Endothelial cell of umbilical vein (primary cell): ENCODE measurements around the gene EXOC7. TPM values are rescaled to one million over a fixed set of nuclear protein-coding genes. Genes with fewer than 3 reads are reported as not detected.

ENCODE experiments used
- BruUV-seq: library from RNA; stranded (reverse); fragments of 400-500 nt; replicated peaks from 2 replicates; lab custom pipeline; 2021; lab: Mats Ljungman, UMichigan
- CTCF ChIA-PET: fragments of 300-600, 350-600 bp; sonication (Branson Sonifier 250); formaldehyde crosslinking; loops from one replicate; lab custom pipeline; 2021; ENCODE audit warnings: antibody characterized with exemption, inconsistent platforms; lab: Charles Lee
- POLR2A ChIA-PET: fragments of 300-600, 350-600 bp; sonication (Branson Sonifier 250); formaldehyde crosslinking; loops from one replicate; lab custom pipeline; 2021; ENCODE audit warnings: antibody characterized with exemption, inconsistent platforms; lab: Charles Lee
- DNase-seq: peaks from one replicate; pipeline ENCODE4 v3.0.0-alpha.2; 2011; ENCODE audit warnings: low read depth, low spot score
- FAIRE-seq: peaks from 2 replicates; lab custom pipeline; 2011; peaks lifted over from hg19 to GRCh38; lab: Jason Lieb, UNC
- H2AFZ ChIP-seq: 2 replicates; pipeline ENCODE4 v1.6.0; 2012; ENCODE audit warnings: low read depth, low read length, control low read depth, inconsistent platforms
- H3K27ac ChIP-seq: 2 replicates; pipeline ENCODE4 v1.5.1; 2011; ENCODE audit warnings: low read depth, mild to moderate bottlenecking, control low read depth, low read length, moderate library complexity; ENCODE audit not compliant: insufficient read depth
- H3K27me3 ChIP-seq, 2 experiments: 2 replicates each; pipeline versions ENCODE4 v1.6.0 to v1.6.1; 2011; ENCODE audit warnings: low read length in 2 of 2, mixed read lengths in 1 of 2; ENCODE audit not compliant: control insufficient read depth in 2 of 2, insufficient read depth in 2 of 2
- H3K36me3 ChIP-seq, 2 experiments: 2 replicates in 1 of 2; 3 replicates in 1 of 2; pipeline ENCODE4 v1.5.1; 2011; ENCODE audit warnings: low read length in 2 of 2, mild to moderate bottlenecking in 1 of 2, moderate library complexity in 1 of 2; ENCODE audit not compliant: control insufficient read depth in 2 of 2, insufficient read depth in 2 of 2; ENCODE audit errors: extremely low read depth in 1 of 2
- H3K4me1 ChIP-seq: 3 replicates; pipeline ENCODE4 v1.5.1; 2011; ENCODE audit warnings: mild to moderate bottlenecking, low read length; ENCODE audit not compliant: control insufficient read depth, insufficient read depth; ENCODE audit errors: extremely low read depth
- H3K4me2 ChIP-seq: 2 replicates; pipeline ENCODE4 v1.6.1; 2011; ENCODE audit warnings: low read length, control low read depth, mixed read lengths; ENCODE audit not compliant: insufficient read depth
- H3K4me3 ChIP-seq, 3 experiments: fragments of 200-600 bp in 1 of 3; sonication (generic), shearing (Covaris generic) in 1 of 3; replicated peaks in 1 of 3; 2 replicates each; pipeline ENCODE4 v1.5.1; 2011 to 2016; ENCODE audit warnings: control low read depth in 3 of 3, low read length in 3 of 3, mild to moderate bottlenecking in 2 of 3, inconsistent platforms in 1 of 3, low read depth in 1 of 3, moderate library complexity in 1 of 3; ENCODE audit not compliant: insufficient read depth in 1 of 3
- H3K79me2 ChIP-seq: 2 replicates; pipeline ENCODE4 v1.6.0; 2012; ENCODE audit warnings: low read length, inconsistent platforms; ENCODE audit not compliant: control insufficient read depth, insufficient read depth
- H3K9ac ChIP-seq: replicated peaks from 2 replicates; pipeline ENCODE3; 2011; ENCODE audit warnings: low read length, control low read depth; ENCODE audit not compliant: insufficient read depth; ENCODE audit errors: extremely low read depth
- H3K9me1 ChIP-seq: replicated peaks from 3 replicates; pipeline ENCODE4 v1.6.0; 2011; ENCODE audit warnings: mild to moderate bottlenecking, low read length; ENCODE audit not compliant: control insufficient read depth, insufficient read depth; ENCODE audit errors: extremely low read depth
- H3K9me3 ChIP-seq: replicated peaks from 2 replicates; pipeline ENCODE4 v1.5.1; 2012; ENCODE audit warnings: low read length, inconsistent platforms; ENCODE audit not compliant: control insufficient read depth, insufficient read depth
- H4K20me1 ChIP-seq: replicated peaks from 2 replicates; pipeline ENCODE3; 2011; ENCODE audit warnings: mild to moderate bottlenecking, low read length; ENCODE audit not compliant: control insufficient read depth, insufficient read depth; ENCODE audit errors: extremely low read depth
- EZH2 ChIP-seq: IDR thresholded peaks from 2 replicates; pipeline ENCODE4 v1.6.1; 2012; ENCODE audit warnings: borderline replicate concordance, low read depth, mild to moderate bottlenecking, moderate library complexity, low read length, inconsistent platforms; ENCODE audit not compliant: severe bottlenecking
- FOS ChIP-seq: IDR thresholded peaks from 2 replicates; pipeline ENCODE4 v1.6.1; 2011; ENCODE audit warnings: mild to moderate bottlenecking, low read length, moderate library complexity, borderline replicate concordance; ENCODE audit not compliant: insufficient read depth
- GATA2 ChIP-seq: IDR thresholded peaks from 2 replicates; pipeline ENCODE4 v1.7.0; 2011; ENCODE audit warnings: low read depth, mild to moderate bottlenecking, moderate library complexity, mixed read lengths, low read length; ENCODE audit not compliant: insufficient read length, insufficient read depth
- JUN ChIP-seq: IDR thresholded peaks from 2 replicates; pipeline ENCODE4 v1.6.1; 2011; ENCODE audit warnings: borderline replicate concordance, low read depth; ENCODE audit not compliant: insufficient read length, insufficient read depth
- MYC ChIP-seq: IDR thresholded peaks from one replicate; pipeline ENCODE4 v1.6.1; 2011; ENCODE audit warnings: mild to moderate bottlenecking, low read depth, low read length
- POLR2A ChIP-seq: IDR thresholded peaks from 2 replicates; pipeline ENCODE4 v1.6.1; 2012; ENCODE audit warnings: low read depth, mild to moderate bottlenecking, control low read depth, low read length
- dilution Hi-C: fragments of 300-500 bp; cut with MboI; formaldehyde crosslinking; loops from one replicate; pipeline ENCODE4 v1.15.0; 2019; ENCODE audit warnings: low sequenced_read_pairs; ENCODE audit not compliant: extremely low pct_ligation_motif_present
- intact Hi-C: fragments of 100-400 bp; cut with micrococcal nuclease; formaldehyde crosslinking; loops from one replicate; pipeline ENCODE4 v1.10.0; 2022
- polyA plus RNA-seq, 4 experiments: library from polyadenylated mRNA; depleted of rRNA in 3 of 4; stranded (reverse) in 3 of 4; unstranded in 1 of 4; fragments of >200 nt; gene quantifications; 2 replicates each; pipeline versions ENCODE4 v1.2.1 to v1.2.3, GENCODE V29; 2011 to 2012; ENCODE audit warnings: missing spikeins in 1 of 4
- total RNA-seq: library from RNA; stranded (reverse); gene quantifications from 2 replicates; pipeline ENCODE4 v1.2.3, GENCODE V29; 2021
- TF ChIP-seq, protein P1 (sequence below): IDR thresholded peaks from 2 replicates; pipeline ENCODE4 v1.6.1; 2011; ENCODE audit not compliant: insufficient read depth, insufficient read length
- TF ChIP-seq, protein P2 (sequence below), 2 donors: IDR thresholded peaks; 1 replicate in 1 of 2; 2 replicates in 1 of 2; pipeline ENCODE4 v1.5.1; 2011; ENCODE audit warnings: low read length in 2 of 2, mild to moderate bottlenecking in 2 of 2, moderate library complexity in 2 of 2, control low read depth in 1 of 2, inconsistent platforms in 1 of 2, low read depth in 1 of 2; ENCODE audit not compliant: insufficient read depth in 1 of 2; ENCODE audit errors: extremely low read depth in 1 of 2

Gene EXOC7
- total and polyA plus RNA-seq, 2 donors (not counting 3 experiments of a cell fraction or from before 2014, with no cell fraction given), result 91.5 to 137 TPM

DNA sequence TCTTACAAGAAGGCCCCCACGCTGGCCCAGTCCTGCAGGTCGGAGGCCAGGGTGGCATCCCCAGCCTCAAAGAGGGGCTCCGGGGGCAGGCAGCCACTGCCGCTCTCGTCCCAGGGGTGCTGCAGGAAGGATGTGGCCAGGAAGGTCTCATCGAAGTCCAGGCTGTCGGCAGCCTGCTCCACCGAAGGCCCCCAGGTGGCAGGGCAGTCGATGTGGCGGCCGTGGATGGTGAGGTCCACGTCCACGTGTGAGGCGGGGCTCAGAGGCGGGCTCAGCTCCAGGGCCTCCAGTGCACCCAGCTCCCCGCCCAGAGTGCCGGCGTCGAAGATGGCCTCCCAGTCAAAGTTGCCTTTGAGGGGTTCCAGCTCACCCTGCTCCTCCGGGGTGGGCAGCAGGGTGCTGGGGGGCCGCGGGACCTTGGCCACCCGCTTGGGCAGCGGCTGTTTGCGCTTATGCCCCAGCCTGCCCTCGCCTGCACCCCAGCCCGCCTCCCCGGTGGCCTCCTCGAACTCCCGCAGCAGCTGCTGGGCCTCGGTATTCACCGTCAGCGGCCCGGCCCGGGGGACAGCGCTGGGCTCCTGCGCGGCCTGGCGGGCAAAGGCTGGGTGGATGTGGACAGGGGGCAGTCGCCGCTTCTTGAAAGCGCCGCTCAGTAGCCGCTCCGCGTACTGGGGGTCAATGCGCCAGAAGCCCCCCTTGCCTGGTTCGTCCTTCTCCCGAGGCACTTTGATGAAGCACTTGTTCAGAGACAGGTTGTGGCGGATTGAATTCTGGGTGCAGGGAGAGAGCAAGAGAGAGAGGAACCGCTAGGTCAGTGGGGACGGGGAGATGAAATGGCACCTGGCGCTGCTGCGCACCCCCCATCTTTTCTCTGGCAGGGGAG is 34.0 kb upstream of the EXOC7 start:
- BruUV-seq, result no TSS peak
- CTCF ChIA-PET, result interaction anchor here (1.5 kb wide), 1 partner anchor 141 kb away, joined by 3 read pairs; no protein-coding TSS in a partner anchor

More for the DNA sequence above, 34.0 kb upstream of the EXOC7 start:
- Histone ChIP-seq H3K9me3 (no peaks in the 10 kb centered on the region), H3K27me3 (peaks cover 17 to 26% of the 10 kb centered on the region in 2 experiments), H3K27ac (no peak overlapping the region), H3K4me2 (no peak overlapping the region), H2AFZ (no peak overlapping the region), H4K20me1 (no peaks in the 10 kb centered on the region), H3K4me3 (no peak overlapping the region), H3K36me3 (no peaks in the 10 kb centered on the region), H3K9me1 (no peaks in the 10 kb centered on the region), H3K9ac (no peak overlapping the region), H3K79me2 (no peaks in the 10 kb centered on the region), H3K4me1 (peaks cover 4% of the 10 kb centered on the region)
- POLR2A ChIA-PET, result no interaction called here
- intact Hi-C loops, result no loop called here
- DNase-seq, result no peak
- dilution Hi-C loops, result no loop called here
- TF ChIP-seq EZH2, result no peak
- no peak for TF ChIP-seq JUN
- no peak for TF ChIP-seq POLR2A
- TF ChIP-seq, protein P1, sequence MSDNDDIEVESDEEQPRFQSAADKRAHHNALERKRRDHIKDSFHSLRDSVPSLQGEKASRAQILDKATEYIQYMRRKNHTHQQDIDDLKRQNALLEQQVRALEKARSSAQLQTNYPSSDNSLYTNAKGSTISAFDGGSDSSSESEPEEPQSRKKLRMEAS, result no peak
- no peak for TF ChIP-seq FOS
- TF ChIP-seq, protein P2, sequence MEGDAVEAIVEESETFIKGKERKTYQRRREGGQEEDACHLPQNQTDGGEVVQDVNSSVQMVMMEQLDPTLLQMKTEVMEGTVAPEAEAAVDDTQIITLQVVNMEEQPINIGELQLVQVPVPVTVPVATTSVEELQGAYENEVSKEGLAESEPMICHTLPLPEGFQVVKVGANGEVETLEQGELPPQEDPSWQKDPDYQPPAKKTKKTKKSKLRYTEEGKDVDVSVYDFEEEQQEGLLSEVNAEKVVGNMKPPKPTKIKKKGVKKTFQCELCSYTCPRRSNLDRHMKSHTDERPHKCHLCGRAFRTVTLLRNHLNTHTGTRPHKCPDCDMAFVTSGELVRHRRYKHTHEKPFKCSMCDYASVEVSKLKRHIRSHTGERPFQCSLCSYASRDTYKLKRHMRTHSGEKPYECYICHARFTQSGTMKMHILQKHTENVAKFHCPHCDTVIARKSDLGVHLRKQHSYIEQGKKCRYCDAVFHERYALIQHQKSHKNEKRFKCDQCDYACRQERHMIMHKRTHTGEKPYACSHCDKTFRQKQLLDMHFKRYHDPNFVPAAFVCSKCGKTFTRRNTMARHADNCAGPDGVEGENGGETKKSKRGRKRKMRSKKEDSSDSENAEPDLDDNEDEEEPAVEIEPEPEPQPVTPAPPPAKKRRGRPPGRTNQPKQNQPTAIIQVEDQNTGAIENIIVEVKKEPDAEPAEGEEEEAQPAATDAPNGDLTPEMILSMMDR (IDR thresholded peaks at IDR 0.05; ENCODE audit: extremely low read depth in 1 of 2, insufficient read depth in 1 of 2, low read depth in 1 of 2, low read length in 2 of 2), result no peak
- TF ChIP-seq MYC, result no peak
- no peak for TF ChIP-seq GATA2
- FAIRE-seq, result no peak
